Fibroblast of lung (primary cell): ENCODE results near the gene IGFN1. TPM values are rescaled to one million over a fixed set of nuclear protein-coding genes. Genes with fewer than 3 reads are reported as not detected.

ENCODE experiments used
- DNase-seq, 2 donors: peaks; one replicate each; pipeline versions ENCODE4 v3.0.0 to v3.0.0-alpha.2; 2010; ENCODE audit warnings: low read depth in 2 of 2
- H2AFZ ChIP-seq: 2 replicates; pipeline ENCODE4 v1.5.1; 2012; ENCODE audit warnings: low read length, control low read depth, inconsistent platforms
- H3K27ac ChIP-seq: 2 replicates; pipeline ENCODE4 v1.5.1; 2011; ENCODE audit warnings: low read length, control low read depth; ENCODE audit not compliant: insufficient read depth
- H3K27me3 ChIP-seq: 2 replicates; pipeline ENCODE4 v1.5.1; 2011; ENCODE audit warnings: mild to moderate bottlenecking, low read length; ENCODE audit not compliant: control insufficient read depth, insufficient read depth
- H3K36me3 ChIP-seq: 2 replicates; pipeline ENCODE4 v1.5.1; 2011; ENCODE audit warnings: low read length; ENCODE audit not compliant: control insufficient read depth, insufficient read depth
- H3K4me1 ChIP-seq: 2 replicates; pipeline ENCODE4 v1.5.1; 2011; ENCODE audit warnings: low read length; ENCODE audit not compliant: control insufficient read depth, insufficient read depth; ENCODE audit errors: extremely low read depth
- H3K4me2 ChIP-seq: 2 replicates; pipeline ENCODE4 v1.5.1; 2011; ENCODE audit warnings: low read length, control low read depth; ENCODE audit not compliant: insufficient read depth; ENCODE audit errors: extremely low read depth
- H3K4me3 ChIP-seq, 4 experiments: fragments of 200-600 bp in 1 of 4; sonication (generic) in 1 of 4; replicated peaks in 1 of 4; 2 replicates each; pipeline ENCODE4 v1.5.1; 2011 to 2016; ENCODE audit warnings: low read length in 4 of 4, low read depth in 3 of 4, mild to moderate bottlenecking in 3 of 4, control low read depth in 2 of 4, inconsistent platforms in 1 of 4, mixed read lengths in 1 of 4; ENCODE audit not compliant: insufficient read depth in 1 of 4; ENCODE audit errors: control extremely low read depth in 1 of 4
- H3K79me2 ChIP-seq: 2 replicates; pipeline ENCODE4 v1.5.1; 2012; ENCODE audit warnings: mild to moderate bottlenecking, low read length, inconsistent platforms; ENCODE audit not compliant: control insufficient read depth, insufficient read depth
- H3K9ac ChIP-seq: 2 replicates; pipeline ENCODE4 v1.5.1; 2011; ENCODE audit warnings: mild to moderate bottlenecking, low read length, control low read depth; ENCODE audit not compliant: insufficient read depth
- H3K9me3 ChIP-seq: 2 replicates; pipeline ENCODE4 v1.5.1; 2012; ENCODE audit warnings: low read depth, low read length; ENCODE audit not compliant: control insufficient read depth, insufficient read depth
- H4K20me1 ChIP-seq: 2 replicates; pipeline ENCODE4 v1.5.1; 2011; ENCODE audit warnings: low read length; ENCODE audit not compliant: control insufficient read depth, insufficient read depth; ENCODE audit errors: extremely low read depth
- CTCF ChIP-seq, 2 donors: IDR thresholded peaks in 1 of 2; conservative IDR thresholded peaks in 1 of 2; 1 replicate in 1 of 2; 2 replicates in 1 of 2; pipeline ENCODE4 v1.5.1; 2011 to 2012; ENCODE audit warnings: low read length in 2 of 2, control low read depth in 1 of 2, inconsistent platforms in 1 of 2, low read depth in 1 of 2, mild to moderate bottlenecking in 1 of 2
- EZH2 ChIP-seq: IDR thresholded peaks from 2 replicates; pipeline ENCODE4 v1.5.1; 2012; ENCODE audit warnings: low read length, control low read depth, mild to moderate bottlenecking; ENCODE audit errors: missing control alignments
- polyA plus RNA-seq, 2 donors: library from polyadenylated mRNA; depleted of rRNA in 1 of 2; stranded (reverse) in 1 of 2; unstranded in 1 of 2; fragments of >200 nt; gene quantifications; 2 replicates each; pipeline ENCODE4 v1.2.1, GENCODE V29; 2011 to 2012; ENCODE audit warnings: missing spikeins in 1 of 2
- total RNA-seq: library from RNA; depleted of rRNA; stranded (reverse); fragments of >200 nt; gene quantifications from 2 replicates; pipeline ENCODE4 v1.2.1, GENCODE V29; 2014

Gene IGFN1
- total and polyA plus RNA-seq, 2 donors (not counting 1 experiment from before 2014, with no cell fraction given), result 0.17 TPM; not detected in 1

- peaks cover 5% of the 10 kb centered on the region for H3K4me1 ChIP-seq
- H3K79me2 ChIP-seq, result no peaks in the 10 kb centered on the region
- H3K4me3 ChIP-seq, result no peak overlapping the region
- no peak overlapping the region for H3K27ac ChIP-seq
- TF ChIP-seq CTCF (conservative IDR thresholded peaks at IDR 0.05 in 1 of 2, IDR thresholded peaks at IDR 0.05 in 1 of 2; ENCODE audit: low read depth in 1 of 2, low read length in 2 of 2), result no peak
- TF ChIP-seq EZH2, result no peak
- DNase-seq, result no peak
- H3K9ac ChIP-seq, result no peak overlapping the region
- H3K36me3 ChIP-seq, result no peaks in the 10 kb centered on the region
- H3K4me2 ChIP-seq, result no peak overlapping the region
- no peak overlapping the region for H2AFZ ChIP-seq
- no peaks in the 10 kb centered on the region for H4K20me1 ChIP-seq
- H3K27me3 ChIP-seq, result peaks cover 12% of the 10 kb centered on the region
- no peaks in the 10 kb centered on the region for H3K9me3 ChIP-seq
Measured at GRCh38 chr1:201181726-201182125, 8.9 kb upstream of the IGFN1 start.

- peaks cover 5% of the 10 kb centered on the region for H3K4me1 ChIP-seq
- no peak overlapping the region for H3K4me3 ChIP-seq
- H3K79me2 ChIP-seq, result no peaks in the 10 kb centered on the region
- TF ChIP-seq CTCF (conservative IDR thresholded peaks at IDR 0.05 in 1 of 2, IDR thresholded peaks at IDR 0.05 in 1 of 2; ENCODE audit: low read depth in 1 of 2, low read length in 2 of 2), result no peak
- no peak for TF ChIP-seq EZH2
- no peak overlapping the region for H3K4me2 ChIP-seq
- no peaks in the 10 kb centered on the region for H3K36me3 ChIP-seq
- H3K9ac ChIP-seq, result no peak overlapping the region
- H3K9me3 ChIP-seq, result no peaks in the 10 kb centered on the region
- no peak for DNase-seq
- no peaks in the 10 kb centered on the region for H4K20me1 ChIP-seq
- H3K27me3 ChIP-seq, result peaks cover 12% of the 10 kb centered on the region
- H3K27ac ChIP-seq, result no peak overlapping the region
- no peak overlapping the region for H2AFZ ChIP-seq
Measured at GRCh38 chr1:201183209-201183608, 7.4 kb upstream of the IGFN1 start.

DNA sequence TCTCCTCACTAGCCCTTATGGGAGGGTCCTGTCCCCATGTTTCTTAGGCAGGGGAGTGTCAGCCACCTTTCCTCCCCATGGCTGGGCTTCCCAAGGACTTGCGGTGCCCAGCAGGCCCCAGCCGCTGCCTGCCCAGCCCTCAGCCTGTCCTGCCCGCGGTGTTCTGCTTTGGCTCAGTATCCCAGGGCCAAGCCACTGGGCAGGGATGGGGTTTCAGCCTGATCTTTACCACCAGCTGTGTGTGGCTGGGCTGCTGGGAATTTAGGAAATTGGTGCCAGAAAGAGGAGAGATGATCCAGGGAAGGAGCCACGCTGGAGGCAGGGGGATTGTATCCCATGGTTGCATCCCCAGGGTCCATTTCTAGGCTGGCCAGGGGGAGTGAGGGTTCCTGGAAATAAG is 6.9 kb upstream of the IGFN1 start:
- DNase-seq, result no peak
- Histone ChIP-seq H3K36me3 (no peaks in the 10 kb centered on the region), H3K4me3 (no peak overlapping the region), H3K79me2 (no peaks in the 10 kb centered on the region), H3K27me3 (peaks cover 12% of the 10 kb centered on the region), H2AFZ (no peak overlapping the region), H3K27ac (no peak overlapping the region), H3K4me1 (peaks cover 5% of the 10 kb centered on the region), H3K9ac (no peak overlapping the region), H3K9me3 (no peaks in the 10 kb centered on the region), H4K20me1 (no peaks in the 10 kb centered on the region), H3K4me2 (no peak overlapping the region)
- TF ChIP-seq CTCF (conservative IDR thresholded peaks at IDR 0.05 in 1 of 2, IDR thresholded peaks at IDR 0.05 in 1 of 2; ENCODE audit: low read depth in 1 of 2, low read length in 2 of 2) (no peak), EZH2 (no peak)
